HG03354 (cell line): ENCODE data around the gene PKP3.
A peak's percentile ranks its signal among the peaks of the same experiment; 100 is the strongest.
"Not testable (repeated sequence)": the region's sequence is repeated elsewhere in the genome, so short reads cannot be mapped to it uniquely, and the experiment has no call there.

Experiments
- ATAC-seq: cut with Tn5 transposase; IDR thresholded peaks from one replicate; pipeline ENCODE4 v1.9.1; 2021; ENCODE audit warnings: mild to moderate bottlenecking; ENCODE audit not compliant: unreplicated experiment, poor library complexity, severe bottlenecking

The PKP3 gene

GRCh38 chr11:394034-394857 is at the start of gene PKP3:
TSS of gene PKP3 (plus strand) at chr11:394209. CDS start at chr11:394293, 84 bp downstream.
- no peak for ATAC-seq

GRCh38 chr11:344836-345578 is 49.0 kb upstream of the PKP3 start:
- ATAC-seq: no peak

GRCh38 chr11:346529-346928 is 47.5 kb upstream of the PKP3 start:
- no peak for ATAC-seq

GRCh38 chr11:349270-349954 is 44.6 kb upstream of the PKP3 start:
- ATAC-seq: not testable (repeated sequence)

GRCh38 chr11:350033-350722 is 43.8 kb upstream of the PKP3 start:
- not testable (repeated sequence) for ATAC-seq

- no peak for ATAC-seq
Measured at GRCh38 chr11:350723-351255, 43.2 kb upstream of the PKP3 start.

- ATAC-seq: no peak
Measured at GRCh38 chr11:351411-351810, 42.6 kb upstream of the PKP3 start.

GRCh38 chr11:352456-353031 is 41.5 kb upstream of the PKP3 start:
- no peak for ATAC-seq

- ATAC-seq: no peak
Measured at GRCh38 chr11:353179-353873, 40.7 kb upstream of the PKP3 start.

- peak; percentile 58 for ATAC-seq
Measured at GRCh38 chr11:355581-356458, 38.2 kb upstream of the PKP3 start.

GRCh38 chr11:356610-357009 is 37.4 kb upstream of the PKP3 start:
- no peak for ATAC-seq

GRCh38 chr11:357582-357981 is 36.4 kb upstream of the PKP3 start:
- no peak for ATAC-seq

GRCh38 chr11:358129-358800 is 35.7 kb upstream of the PKP3 start:
- no peak for ATAC-seq

- ATAC-seq: no peak
Measured at GRCh38 chr11:359181-359714, 34.8 kb upstream of the PKP3 start.

- ATAC-seq: no peak
Measured at GRCh38 chr11:360326-361280, 33.4 kb upstream of the PKP3 start.
